Activated CD4-positive, alpha-beta T cell treated with anti-CD3 and anti-CD28 coated beads, Interleukin-10, Interleukin-2, amounts not matched to agents 100 ng/mL and 50 ng/mL, durations not matched to agents 16 hours and 8 hours (primary cell): ENCODE data around the gene RGS14.
"Not testable (repeated sequence)": the region's sequence is repeated elsewhere in the genome, so short reads cannot be mapped to it uniquely, and the experiment has no call there.

Experiments used
- DNase-seq: peaks from one replicate; pipeline ENCODE4 v3.0.0-alpha.2; 2020

The RGS14 gene

GRCh38 chr5:177409043-177409801 lies 51.5 kb downstream of the RGS14 start, which contains the start of gene F12:
Gene F12, minus strand, starts transcription at chr5:177409564. Its CDS starts 37 bp downstream, at chr5:177409527.
- no peak for DNase-seq

- no peak for DNase-seq
These were observed 52.9 kb downstream of the RGS14 start for GRCh38 chr5:177410575-177410974.

- no peak for DNase-seq
These were observed 55.0 kb downstream of the RGS14 start for GRCh38 chr5:177412603-177413233.

GRCh38 chr5:177414481-177414880 lies 56.8 kb downstream of the RGS14 start:
- DNase-seq: no peak

- not testable (repeated sequence) for DNase-seq
These were observed 59.4 kb downstream of the RGS14 start for GRCh38 chr5:177417081-177417480.

- DNase-seq: no peak
These were observed 61.3 kb downstream of the RGS14 start for GRCh38 chr5:177419046-177419445.

- DNase-seq: not testable (repeated sequence)
These were observed 62.7 kb downstream of the RGS14 start for GRCh38 chr5:177420472-177420871.

GRCh38 chr5:177421062-177421798 lies 63.5 kb downstream of the RGS14 start:
- no peak for DNase-seq
